HG03064 (cell line): ENCODE data around the gene UBR4.
"Not testable (repeated sequence)": the region's sequence is repeated elsewhere in the genome, so short reads cannot be mapped to it uniquely, and the experiment has no call there.

Source experiments
- ATAC-seq: cut with Tn5 transposase; IDR thresholded peaks from one replicate; pipeline ENCODE4 v1.9.1; 2021; ENCODE audit warnings: low read depth; ENCODE audit not compliant: unreplicated experiment

UBR4 gene

DNA sequence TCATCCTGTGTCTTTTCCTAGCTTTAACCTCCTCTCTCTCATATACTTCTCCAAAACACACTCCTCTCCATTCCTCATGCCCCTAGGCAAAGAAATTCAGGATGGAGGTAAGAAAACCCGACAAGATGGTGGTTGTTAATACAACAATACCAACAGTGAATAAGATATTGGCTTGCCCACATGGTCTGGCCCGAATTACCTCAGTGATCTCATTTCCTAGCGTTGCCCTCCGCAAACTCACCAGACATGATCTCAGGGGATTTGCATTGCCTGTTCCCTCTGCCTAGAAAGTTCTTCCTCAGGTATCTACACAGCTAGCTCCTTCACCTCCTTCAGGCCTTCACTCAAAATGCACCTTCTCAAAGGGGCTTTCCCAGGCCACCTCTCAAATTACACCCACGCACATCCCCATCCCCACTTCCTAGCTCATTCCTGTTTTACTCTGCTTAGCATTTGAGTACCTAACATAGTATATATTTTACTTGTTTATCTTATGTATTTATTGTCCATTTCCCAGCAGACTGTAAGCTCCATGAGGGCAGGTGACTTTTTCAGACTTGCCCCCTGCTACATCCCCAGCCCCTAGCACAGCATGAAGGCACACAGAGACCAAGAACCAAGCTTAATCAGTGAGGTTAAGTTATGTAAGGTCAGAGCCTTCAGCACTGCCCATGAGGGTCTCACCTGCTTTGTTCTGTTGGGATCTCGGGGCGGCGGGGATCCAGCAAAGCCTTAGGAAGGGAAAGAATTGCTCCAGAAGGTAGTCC is 10.2 kb upstream of the UBR4 start:
- no peak for ATAC-seq

DNA sequence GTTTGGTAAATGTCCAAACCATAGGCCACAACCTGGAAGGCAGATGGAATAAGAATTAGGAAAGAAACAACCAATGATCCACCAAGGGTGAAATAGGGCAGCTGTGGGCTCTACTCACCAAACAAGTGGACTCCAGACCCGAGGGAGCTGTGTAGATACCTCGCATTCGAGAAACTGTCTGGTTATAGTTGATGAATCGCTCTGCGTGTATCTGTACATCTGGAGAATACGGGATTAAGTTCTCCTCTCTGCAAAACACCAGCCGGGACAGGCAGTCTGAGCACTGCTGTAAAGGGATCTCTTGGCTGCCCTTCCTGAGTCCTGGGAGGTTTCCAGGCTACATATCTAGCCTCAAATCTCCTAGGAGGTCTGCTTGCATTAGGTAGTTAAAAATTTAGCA is 9.4 kb upstream of the UBR4 start:
- no peak for ATAC-seq

DNA sequence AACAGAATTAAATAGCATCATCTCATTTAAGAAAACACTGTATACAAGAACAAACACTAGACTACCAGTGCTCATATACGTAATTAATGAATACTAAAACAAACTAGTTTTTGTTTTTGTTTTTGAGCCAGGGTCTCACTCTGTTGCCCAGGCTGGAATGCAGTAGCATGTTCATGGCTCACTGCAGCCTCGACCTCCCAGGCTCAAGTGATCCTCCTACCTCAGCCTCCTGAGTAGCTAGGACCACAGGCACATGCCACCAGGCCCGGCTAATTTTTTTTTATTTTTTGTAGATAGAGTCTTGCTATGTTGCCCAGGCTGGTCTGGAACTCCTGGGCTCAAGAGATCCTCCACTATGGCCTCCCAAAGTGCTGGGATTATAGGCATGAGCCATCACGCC is 6.5 kb upstream of the UBR4 start:
- ATAC-seq = not testable (repeated sequence)

DNA sequence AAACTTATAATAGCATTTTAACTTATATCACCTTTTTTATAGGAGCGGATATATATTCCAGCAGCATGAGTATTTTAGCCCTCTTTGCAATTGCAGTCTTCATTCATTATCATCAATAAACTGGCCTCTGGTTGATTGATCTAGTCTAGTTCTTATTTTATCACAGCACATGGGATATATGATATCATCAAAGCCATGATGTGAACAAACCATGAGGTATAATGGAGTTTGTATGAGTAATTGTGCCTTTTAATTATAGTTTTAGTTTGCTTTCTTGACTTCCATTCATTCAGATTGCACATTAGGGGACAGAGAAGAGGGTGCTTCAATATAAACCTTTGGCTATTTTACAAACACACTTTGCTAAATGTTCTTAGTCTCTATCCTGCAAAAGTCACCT is 3.5 kb upstream of the UBR4 start:
- no peak for ATAC-seq

DNA sequence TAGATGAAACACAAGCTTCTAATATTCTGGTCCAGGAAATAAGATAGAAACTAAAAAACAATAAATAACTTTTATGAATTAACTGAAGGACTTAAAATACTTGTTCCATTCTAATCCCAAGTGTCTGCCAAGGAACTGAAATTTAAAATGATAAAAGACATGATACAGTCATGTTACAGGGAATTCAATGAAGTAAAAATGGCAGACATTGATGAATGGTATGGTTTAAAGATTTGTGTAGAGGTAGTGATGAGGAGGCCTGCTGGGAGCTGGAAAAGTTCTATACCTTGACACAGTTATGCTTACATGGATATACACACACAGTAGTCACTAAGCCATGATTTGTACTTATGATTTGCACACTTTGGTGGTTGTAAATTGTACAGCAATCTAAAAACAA is 2.1 kb upstream of the UBR4 start:
- ATAC-seq = no peak

DNA sequence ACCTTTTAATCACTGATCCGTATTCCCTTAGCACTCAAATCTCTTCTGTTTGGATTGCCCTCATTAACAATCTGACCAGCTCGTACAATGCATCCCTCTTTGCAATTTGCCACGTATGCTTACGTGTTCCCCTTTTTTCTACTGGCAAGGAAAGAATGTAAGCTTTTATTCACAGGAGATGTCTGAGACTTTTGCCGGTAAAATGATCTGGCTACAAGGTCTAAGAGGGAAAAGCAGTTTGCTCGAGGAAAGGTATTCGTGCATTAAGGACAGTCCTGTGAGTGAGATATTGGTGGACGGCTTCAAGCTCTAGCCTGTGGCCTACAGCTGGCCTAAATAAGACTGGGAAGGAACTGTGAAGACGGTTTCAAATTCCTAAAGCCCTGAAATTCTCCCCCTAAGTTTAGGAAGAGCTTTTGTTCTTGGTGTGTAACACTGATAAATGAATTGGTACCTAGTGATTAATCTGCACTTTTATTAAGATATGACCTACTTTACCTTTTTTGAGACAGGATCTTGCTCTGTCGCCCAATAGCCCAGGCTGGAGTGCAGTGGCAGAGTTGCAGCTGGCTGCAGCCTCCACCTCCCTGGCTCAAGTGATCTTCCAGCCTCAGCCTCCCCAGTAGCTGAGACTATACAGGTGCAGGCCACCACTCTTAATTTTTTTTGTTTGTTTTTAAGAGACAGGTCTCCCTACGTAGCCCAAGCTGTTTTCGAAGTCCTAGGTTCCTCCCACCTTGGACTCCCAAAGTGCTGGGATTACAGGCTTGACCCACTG is 895 bp upstream of the UBR4 start:
- ATAC-seq = no peak

DNA sequence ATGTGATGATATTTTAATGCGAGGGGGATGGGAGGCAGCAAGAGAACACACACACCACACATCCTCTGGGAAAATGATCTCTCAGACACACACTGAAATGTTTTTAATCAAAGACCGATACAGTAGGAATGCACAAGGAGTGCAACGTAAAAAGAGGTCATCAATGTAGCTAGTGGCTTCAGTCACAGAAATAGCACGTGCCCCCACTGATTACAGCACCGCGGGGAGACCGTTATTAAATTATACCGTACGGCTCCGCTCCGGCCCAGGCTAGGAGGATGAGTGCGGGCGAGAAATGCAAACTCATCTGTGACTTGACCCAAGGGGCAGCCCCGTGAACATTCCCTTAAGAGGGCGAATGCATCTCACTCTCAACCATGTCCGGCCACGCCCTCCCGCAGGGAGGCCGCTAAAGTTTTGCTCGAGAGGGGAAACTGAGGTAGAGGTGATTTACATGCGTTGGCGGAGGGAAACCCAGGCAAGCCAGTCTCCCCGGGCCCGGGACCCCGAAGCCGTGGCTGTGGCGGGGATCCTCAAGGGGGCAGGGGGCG is 552 bp downstream of the UBR4 start:
- peak; percentile 59 for ATAC-seq

DNA sequence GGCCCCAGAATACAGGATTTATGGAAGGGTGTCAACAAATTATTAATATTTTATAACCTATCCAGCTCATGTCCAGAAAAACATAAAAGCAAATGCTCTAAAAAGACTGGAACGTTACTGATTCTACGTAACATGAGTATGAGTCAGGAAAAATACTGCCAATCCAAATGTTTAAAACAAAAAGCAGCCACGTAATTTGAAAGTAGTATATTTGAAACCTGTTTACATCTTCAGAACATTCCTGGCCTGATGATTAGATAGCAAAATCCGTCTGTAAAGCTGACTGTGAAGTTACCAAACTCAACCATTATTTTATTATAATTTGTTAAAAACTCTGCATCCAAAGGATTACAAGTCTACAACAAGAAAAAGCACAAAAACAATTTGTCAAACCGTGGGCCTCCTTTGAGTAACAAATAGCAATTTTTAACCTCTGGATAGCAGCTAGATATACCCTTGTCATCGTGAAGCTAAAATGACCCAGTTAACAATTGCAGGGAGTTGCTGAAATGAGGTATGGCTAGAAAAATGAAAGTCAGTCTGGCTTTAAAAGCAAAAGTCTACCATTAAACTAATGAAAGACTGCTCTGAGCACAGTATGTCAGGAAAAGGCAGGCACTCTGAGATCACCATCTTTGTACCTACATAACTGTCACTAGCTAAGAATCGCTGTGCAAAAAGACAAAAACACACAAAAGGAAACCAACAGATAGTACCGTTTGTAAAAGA is 1.2 kb downstream of the UBR4 start:
- no peak for ATAC-seq

DNA sequence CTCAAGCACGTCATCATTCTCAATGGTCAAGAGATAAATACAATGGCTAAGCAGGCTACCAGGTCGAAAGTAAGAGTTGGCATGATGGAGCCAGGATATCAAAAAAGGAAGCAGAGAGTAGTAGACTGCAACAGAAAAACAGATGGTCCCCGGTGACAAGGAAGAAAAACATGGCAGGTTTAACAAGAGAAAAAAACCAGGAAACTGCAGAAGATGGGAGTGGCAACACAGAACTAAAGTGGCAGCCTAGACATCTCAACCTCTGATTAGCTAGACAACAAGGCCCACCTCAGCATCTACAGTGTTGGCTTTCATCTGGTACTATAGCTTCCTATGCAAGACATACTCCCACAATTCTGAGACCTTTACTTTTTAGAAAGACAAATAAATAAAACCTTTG is 3.1 kb downstream of the UBR4 start:
- no peak for ATAC-seq

DNA sequence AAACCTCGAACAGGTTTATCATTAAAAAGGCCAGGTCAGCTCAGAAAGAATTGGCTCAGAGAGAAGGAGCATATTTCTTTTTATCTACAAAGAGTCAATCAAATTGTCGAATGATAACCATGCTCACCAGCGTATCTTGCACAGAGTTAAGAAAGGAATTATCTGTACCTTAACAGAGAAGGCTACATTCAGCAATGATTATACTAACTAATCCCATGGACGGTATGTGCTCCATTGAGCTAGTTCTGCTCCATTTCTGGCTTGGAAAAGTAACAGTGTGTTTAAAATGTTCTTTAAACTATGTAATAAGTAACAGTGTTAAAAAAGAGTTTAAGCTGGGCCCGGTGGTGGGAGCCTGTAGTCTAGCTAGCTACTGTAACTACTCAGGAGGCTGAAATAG is 4.2 kb downstream of the UBR4 start:
- no peak for ATAC-seq

DNA sequence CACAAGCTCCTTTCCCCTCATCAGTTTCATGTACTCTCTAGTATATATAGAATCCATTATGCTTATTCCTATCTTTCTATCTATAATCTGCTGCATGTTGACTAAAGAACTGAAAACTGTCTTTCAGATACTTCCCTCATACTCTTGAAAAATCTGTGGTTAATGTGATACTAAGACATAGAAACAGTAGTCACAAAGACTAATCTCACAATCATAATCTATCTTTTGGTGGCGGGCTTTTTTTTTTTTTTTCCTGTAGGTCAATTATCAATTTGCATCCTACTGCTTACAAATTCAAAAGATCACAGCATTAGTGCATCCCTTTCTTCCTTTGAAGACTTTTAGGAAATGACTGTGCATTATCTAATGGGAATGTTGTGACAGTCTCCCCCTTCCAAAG is 4.7 kb downstream of the UBR4 start:
- ATAC-seq = no peak

DNA sequence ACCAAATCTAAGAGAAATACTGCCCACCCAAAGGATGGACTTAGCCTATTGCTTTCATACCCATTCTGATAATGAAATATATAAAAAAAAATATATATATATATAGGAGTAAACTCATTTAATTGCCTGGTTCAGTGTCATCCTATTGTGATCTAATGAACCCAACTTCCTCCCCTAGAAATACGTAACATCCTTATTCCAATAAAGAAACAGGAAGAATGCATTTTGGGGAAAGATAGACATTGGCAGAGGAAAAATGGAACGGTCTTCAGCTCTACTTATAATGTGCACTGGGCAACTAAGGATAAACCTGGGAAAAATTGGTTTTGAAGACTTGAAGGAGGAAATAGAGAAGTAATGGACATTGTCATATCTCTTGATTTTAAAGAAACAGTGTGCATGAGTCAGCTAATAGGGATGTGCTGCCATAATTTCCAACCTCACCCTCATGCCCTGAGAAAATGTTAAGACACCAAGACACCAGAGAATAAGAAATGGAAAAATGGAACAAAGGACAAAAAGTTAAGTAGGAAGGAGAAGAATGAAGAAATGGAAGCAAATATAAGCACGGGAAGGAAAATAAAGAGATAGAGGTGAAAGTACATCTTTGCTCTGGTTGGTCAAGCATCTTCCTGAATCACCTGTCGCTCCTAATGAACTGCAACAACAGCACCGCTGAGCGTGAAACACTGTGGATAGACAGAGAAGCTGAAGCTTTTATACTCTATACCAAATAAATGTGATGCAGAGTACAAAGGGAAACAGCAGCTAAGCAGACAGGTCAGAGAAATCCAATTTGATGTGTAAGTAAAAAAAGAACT is 5.4 kb downstream of the UBR4 start:
- no peak for ATAC-seq

DNA sequence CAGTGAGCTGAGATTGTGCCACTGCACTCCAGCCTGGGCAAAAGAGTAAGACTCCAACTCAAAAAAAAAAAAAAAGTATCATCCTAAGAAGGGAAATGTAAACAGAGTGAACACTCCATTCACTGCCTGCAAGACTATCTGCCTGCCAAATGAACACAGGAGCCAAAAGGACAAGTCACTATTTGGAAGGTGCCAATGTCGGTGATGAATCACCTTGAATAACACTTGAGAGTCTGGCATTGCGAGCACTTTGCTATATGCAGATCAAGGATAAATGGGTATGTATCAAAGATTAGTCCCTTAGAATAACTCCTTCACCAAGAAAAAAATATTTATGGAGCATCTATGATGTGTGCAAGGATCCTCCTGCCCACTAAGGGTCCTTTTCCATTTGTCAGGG is 6.6 kb downstream of the UBR4 start:
- no peak for ATAC-seq

DNA sequence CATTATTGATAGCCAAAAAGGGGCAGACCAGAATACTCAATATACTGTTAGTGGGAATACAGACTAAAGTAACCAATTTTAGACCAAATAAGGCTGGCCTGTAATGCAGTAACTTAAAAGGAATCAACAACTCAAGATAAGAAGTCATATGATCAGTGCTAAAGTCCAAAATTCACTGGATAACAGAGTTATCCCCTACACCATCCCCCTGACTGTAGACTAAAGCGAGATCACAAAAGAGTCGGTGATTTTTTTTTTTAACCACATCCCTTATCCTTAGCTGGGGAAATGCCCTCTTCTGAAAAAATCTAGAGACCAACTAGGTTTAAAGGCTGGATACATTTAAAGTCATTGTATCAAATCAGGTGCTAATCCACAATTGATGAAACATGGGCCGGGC is 7.7 kb downstream of the UBR4 start:
- ATAC-seq = no peak

DNA sequence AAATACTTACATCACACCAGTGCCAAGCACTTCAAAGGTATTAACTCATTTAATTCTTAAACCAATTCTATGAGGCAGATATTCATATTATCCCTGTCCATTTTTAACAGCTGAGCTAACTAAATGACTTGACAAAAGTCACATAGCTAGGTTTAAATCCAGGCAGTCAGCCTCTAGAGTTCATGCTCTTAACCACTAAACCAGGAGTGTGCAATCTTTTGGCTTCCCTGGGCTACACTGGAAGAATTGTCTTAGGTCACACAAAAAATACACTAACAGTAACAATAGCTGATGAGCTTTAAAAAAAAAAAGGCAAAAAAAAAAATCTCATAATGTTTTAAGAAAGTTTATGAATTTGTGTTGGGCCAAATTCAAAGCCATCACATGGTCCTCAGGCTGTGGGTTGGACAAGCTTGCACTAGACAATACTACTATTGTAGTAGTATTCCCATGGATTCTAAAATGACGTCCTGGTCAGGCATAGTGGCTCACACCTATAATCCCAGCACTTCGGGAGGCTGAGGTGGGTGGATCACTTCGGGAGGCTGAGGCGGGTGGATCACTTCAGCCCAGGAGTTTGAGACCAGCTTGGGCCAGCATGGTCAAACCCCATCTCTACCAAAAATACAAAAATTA is 10.0 kb downstream of the UBR4 start:
- no peak for ATAC-seq

DNA sequence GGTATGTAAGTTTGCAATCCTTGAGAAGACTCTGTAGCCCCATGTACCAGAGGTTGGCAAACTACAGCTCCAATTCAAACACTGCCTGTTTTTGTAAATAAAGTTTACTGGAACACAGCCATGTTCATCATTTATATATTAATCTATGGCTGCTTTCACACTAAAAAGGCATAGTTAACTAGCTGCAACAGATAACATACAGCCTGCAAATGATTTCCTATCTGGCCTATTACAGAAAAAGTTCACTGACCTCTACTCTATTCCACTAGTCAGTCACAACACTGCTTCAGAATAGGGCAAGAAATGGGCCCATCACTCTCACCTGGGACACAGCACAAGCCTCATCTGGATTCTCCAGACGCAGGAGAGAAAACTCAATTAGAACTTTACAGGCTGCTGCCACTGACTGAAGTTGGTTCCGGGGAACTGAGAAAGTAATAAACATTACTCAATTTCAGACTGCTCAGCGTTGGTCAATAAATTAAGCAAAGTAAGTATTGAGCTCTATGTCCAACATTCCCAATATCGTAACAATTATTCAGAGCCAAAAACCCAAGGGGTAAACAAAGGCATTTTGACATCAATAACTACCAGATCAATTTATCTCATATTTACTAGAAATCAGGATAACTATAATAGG is 10.6 kb downstream of the UBR4 start:
- no peak for ATAC-seq

DNA sequence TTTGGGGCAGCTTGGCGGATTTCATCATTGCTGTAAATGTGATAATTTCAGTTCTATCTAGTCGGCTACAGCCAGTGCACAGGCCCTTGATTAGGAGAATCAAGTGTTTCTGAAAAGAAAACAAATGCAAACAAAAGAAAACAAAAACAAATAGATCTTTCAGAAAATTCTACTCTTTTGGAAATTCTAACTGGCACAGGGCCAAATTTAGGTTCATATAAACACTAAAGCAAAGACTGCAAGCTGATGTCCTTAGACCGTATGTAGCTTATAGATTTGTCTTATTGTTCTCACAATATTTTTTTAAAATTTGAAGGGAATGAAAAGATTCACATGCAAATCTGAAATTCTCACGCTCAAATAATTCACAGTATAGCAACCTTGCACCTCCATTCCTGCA is 11.2 kb downstream of the UBR4 start:
- no peak for ATAC-seq

DNA sequence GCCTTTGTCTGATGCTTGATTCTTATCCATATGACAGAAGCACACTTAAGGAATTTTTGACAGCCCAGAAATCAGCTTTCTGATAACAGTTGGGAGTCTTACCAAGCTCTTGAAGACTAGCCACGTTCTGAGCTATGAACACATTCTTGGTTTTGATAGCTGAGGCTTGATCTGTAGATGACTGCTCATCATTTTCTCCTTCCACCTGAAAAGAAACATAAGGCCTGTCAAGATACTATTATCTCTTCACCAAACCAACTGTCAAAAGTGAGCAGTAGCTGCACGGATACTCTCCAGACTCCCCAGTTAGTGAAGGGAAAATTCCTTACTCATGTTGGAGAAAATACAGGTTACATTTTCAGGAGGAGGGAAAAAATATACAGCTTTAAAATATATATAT is 12.2 kb downstream of the UBR4 start:
- no peak for ATAC-seq

DNA sequence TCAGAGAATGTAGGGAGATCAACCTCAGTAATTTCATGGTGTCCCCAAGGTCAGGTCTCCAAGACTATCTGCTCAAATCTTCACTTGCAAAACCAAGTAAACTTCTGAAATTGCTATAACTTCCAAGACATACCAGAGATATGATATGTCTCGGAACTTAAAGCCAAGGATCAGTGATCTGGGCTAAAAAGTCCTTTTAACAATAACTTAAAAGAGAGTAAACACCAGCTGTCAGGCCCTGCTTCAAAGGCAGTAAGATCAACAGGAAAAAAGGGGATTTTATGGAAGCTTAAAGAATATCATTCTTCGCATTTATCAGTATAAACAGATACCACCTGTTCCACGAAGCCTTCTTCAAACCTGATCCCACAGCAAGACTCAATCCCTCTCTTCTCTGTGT is 13.7 kb downstream of the UBR4 start:
- ATAC-seq = no peak

DNA sequence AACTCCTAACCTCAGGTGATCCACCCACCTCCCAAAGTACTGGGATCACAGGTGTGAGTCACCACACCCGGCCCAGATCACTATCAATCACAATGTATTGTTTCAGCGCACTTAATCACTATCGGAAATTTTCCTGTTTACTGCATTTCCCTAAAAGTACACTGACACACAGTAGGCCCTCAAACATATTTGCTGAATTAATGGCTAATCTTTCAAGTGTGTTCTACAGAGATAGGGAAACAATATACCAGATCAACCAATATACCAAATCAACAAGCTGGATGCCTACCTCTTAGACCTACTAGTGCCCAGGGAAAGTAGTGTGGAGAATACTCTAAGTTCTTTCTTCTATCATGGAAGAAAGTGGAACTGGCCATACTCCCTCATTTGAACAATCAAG is 17.1 kb downstream of the UBR4 start:
- ATAC-seq = no peak
